ENCODE measurements around the gene CEACAM1.

GRCh38 chr19:42498169-42498757 lies 30.0 kb downstream of the CEACAM1 start:
- TF ChIP-seq, protein P1, sequence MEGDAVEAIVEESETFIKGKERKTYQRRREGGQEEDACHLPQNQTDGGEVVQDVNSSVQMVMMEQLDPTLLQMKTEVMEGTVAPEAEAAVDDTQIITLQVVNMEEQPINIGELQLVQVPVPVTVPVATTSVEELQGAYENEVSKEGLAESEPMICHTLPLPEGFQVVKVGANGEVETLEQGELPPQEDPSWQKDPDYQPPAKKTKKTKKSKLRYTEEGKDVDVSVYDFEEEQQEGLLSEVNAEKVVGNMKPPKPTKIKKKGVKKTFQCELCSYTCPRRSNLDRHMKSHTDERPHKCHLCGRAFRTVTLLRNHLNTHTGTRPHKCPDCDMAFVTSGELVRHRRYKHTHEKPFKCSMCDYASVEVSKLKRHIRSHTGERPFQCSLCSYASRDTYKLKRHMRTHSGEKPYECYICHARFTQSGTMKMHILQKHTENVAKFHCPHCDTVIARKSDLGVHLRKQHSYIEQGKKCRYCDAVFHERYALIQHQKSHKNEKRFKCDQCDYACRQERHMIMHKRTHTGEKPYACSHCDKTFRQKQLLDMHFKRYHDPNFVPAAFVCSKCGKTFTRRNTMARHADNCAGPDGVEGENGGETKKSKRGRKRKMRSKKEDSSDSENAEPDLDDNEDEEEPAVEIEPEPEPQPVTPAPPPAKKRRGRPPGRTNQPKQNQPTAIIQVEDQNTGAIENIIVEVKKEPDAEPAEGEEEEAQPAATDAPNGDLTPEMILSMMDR (IDR thresholded peaks at IDR 0.05; ENCODE audit: low read depth, low read length): no peak
- TF ChIP-seq POLR2A (IDR thresholded peaks at IDR 0.05; ENCODE audit: extremely low read depth, insufficient read length): no peak

Data from NB4 (cell line).